Right lobe of liver (tissue), 6 donors: Measurements from ENCODE around the gene FBXL17. TPM values are rescaled to one million over a fixed set of nuclear protein-coding genes. Genes with fewer than 3 reads are reported as not detected.

ENCODE experiments used
- ATAC-seq, 4 donors: fragments of 200-7000 bp; cut with Tn5 transposase; one replicate each; pipeline ENCODE4 v1.9.1; 2020; ENCODE audit warnings: mild to moderate bottlenecking in 4 of 4, moderate library complexity in 4 of 4
- DNase-seq, 3 donors: peaks; one replicate each; pipeline ENCODE4 v3.0.0-alpha.2; 2020
- H3K27ac ChIP-seq, 3 donors: fragments of 200-600 bp; one replicate each; pipeline ENCODE4 v1.8.0; 2022
- H3K27me3 ChIP-seq, 2 donors: fragments of 200-600 bp; one replicate each; pipeline ENCODE4 v1.8.0; 2022
- H3K36me3 ChIP-seq, 4 donors: fragments of 200-600 bp; sonication (generic) in 1 of 4; one replicate each; pipeline versions ENCODE4 v1.5.1 to v1.8.0; 2017 to 2022; ENCODE audit warnings: control low read depth in 1 of 4
- H3K4me1 ChIP-seq, 4 donors: fragments of 200-600 bp; sonication (generic) in 1 of 4; one replicate each; pipeline versions ENCODE4 v1.5.1 to v1.8.0; 2017 to 2022; ENCODE audit warnings: control low read depth in 1 of 4
- H3K4me3 ChIP-seq, 3 donors: fragments of 200-600 bp; one replicate each; pipeline ENCODE4 v1.8.0; 2022
- H3K9me3 ChIP-seq, 4 donors: fragments of 200-600 bp; sonication (generic) in 1 of 4; one replicate each; pipeline versions ENCODE4 v1.5.1 to v1.8.0; 2017 to 2022; ENCODE audit warnings: control low read depth in 1 of 4
- CTCF ChIP-seq, 4 donors: fragments of 200-600 bp in 3 of 4; fragments of 450-650 bp in 1 of 4; IDR thresholded peaks; one replicate each; pipeline versions ENCODE4 v1.5.1 to v1.8.0; 2016 to 2022; ENCODE audit warnings: antibody characterized with exemption in 4 of 4, mild to moderate bottlenecking in 2 of 4
- POLR2A ChIP-seq: fragments of 450-650 bp; IDR thresholded peaks from one replicate; pipeline ENCODE4 v1.6.1; 2017; ENCODE audit warnings: antibody characterized with exemption, mild to moderate bottlenecking
- WGBS: methylation state at CpG from one replicate; pipeline ENCODE4 v1.1.6; 2018; ENCODE audit warnings: low coverage, low lambda C conversion rate; ENCODE audit not compliant: insufficient coverage; ENCODE audit errors: missing lambda C conversion rate; 5-methylcytosine and 5-hydroxymethylcytosine counted together
- intact Hi-C, 2 donors: fragments of 100-400 bp; cut with DNase I; formaldehyde crosslinking; loops; one replicate each; pipeline versions ENCODE4 v1.11.2 to v1.14.1; 2022
- total RNA-seq, 6 experiments: library from RNA; depleted of rRNA in 2 of 6; stranded (reverse); fragments of >200 nt in 2 of 6; fragmentation: NEBNext Ultra II Directional in 3 of 6; extraction: Animal tissue kit (Norgen Biotek cat#: 25700) in 3 of 6; gene quantifications; one replicate each; pipeline versions ENCODE4 v1.1.0 to v1.2.4, GENCODE V29; 2016 to 2023
- donor health status: DM: no; HTN: yes; CAD: no.
- donor health status: DM: no; HTN: no; CAD: no.
- donor health status: DM: no; HTN: no; CAD: no.
- donor health status: DM: no; HTN: yes; CAD: no.
- donor health status: DM: no; HTN: yes; CAD: no.

Gene FBXL17
- total RNA-seq, 6 experiments from 2014 or later, result 7.7 to 10.6 (median 9.1) TPM

- no peak for DNase-seq
- H3K27ac ChIP-seq, result no peak overlapping the region
- TF ChIP-seq CTCF (IDR thresholded peaks at IDR 0.05) (no peak), POLR2A (no peak)
- peaks cover 0 to 5% (median under 1%) of the 10 kb centered on the region in 4 donors for H3K4me1 ChIP-seq
- no peaks in the 10 kb centered on the region for H3K36me3 ChIP-seq
- H3K4me3 ChIP-seq, result no peak overlapping the region
- H3K27me3 ChIP-seq, result no peaks in the 10 kb centered on the region
- H3K9me3 ChIP-seq, result no peaks in the 10 kb centered on the region
- 78% methylated on average over 2 of the region's 3 CpGs for WGBS
- ATAC-seq, result no peak
- intact Hi-C loops, result no loop called here
These were observed 510.9 kb downstream of the FBXL17 start for GRCh38 chr5:107871023-107871422.

- Histone ChIP-seq H3K4me3 (no peak overlapping the region), H3K27ac (no peak overlapping the region), H3K4me1 (peaks cover 0 to 5% (median 0%) of the 10 kb centered on the region in 4 donors), H3K36me3 (no peaks in the 10 kb centered on the region), H3K27me3 (no peaks in the 10 kb centered on the region), H3K9me3 (no peaks in the 10 kb centered on the region)
- intact Hi-C loops, result no loop called here
- WGBS, result 90% methylated on average over 4 of the region's 4 CpGs
- DNase-seq (no peak), ATAC-seq (no peak)
- TF ChIP-seq POLR2A, result no peak
- TF ChIP-seq CTCF (IDR thresholded peaks at IDR 0.05), result no peak
These were observed 512.3 kb downstream of the FBXL17 start for GRCh38 chr5:107869438-107870115.

GRCh38 chr5:107868650-107869409 is 513.1 kb downstream of the FBXL17 start:
- no peaks in the 10 kb centered on the region for H3K27me3 ChIP-seq
- no peaks in the 10 kb centered on the region for H3K9me3 ChIP-seq
- H3K4me1 ChIP-seq, result peaks cover 0 to 5% (median 0%) of the 10 kb centered on the region in 4 donors
- ATAC-seq, result no peak
- intact Hi-C loops, result no loop called here
- H3K36me3 ChIP-seq, result no peaks in the 10 kb centered on the region
- no peak for DNase-seq
- no peak overlapping the region for H3K27ac ChIP-seq
- no peak for TF ChIP-seq POLR2A
- no peak for TF ChIP-seq CTCF (IDR thresholded peaks at IDR 0.05)
- WGBS, result 76% methylated on average over 3 of the region's 7 CpGs
- H3K4me3 ChIP-seq, result no peak overlapping the region

- intact Hi-C loops, result no loop called here
- 84% methylated on average over 2 of the region's 2 CpGs for WGBS
- no peak for ATAC-seq
- Histone ChIP-seq H3K27ac (no peak overlapping the region), H3K4me1 (no peaks in the 10 kb centered on the region), H3K27me3 (no peaks in the 10 kb centered on the region), H3K9me3 (no peaks in the 10 kb centered on the region), H3K4me3 (no peak overlapping the region), H3K36me3 (no peaks in the 10 kb centered on the region)
- TF ChIP-seq POLR2A (no peak), CTCF (IDR thresholded peaks at IDR 0.05) (no peak)
- no peak for DNase-seq
These were observed 514.6 kb downstream of the FBXL17 start for GRCh38 chr5:107867266-107867665.
